GM23248 (cell line): ENCODE results near the gene GOLPH3L. TPM values are rescaled to one million over a fixed set of nuclear protein-coding genes. Genes with fewer than 3 reads are reported as not detected.
A peak's percentile ranks its signal among the peaks of the same experiment; 100 is the strongest.
"Not testable (repeated sequence)": the region's sequence is repeated elsewhere in the genome, so short reads cannot be mapped to it uniquely, and the experiment has no call there.

Experiments
- DNase-seq: peaks from one replicate; pipeline ENCODE4 v3.0.0-alpha.2; 2015
- H2AFZ ChIP-seq: fragments of 200-600 bp; sonication (generic); 2 replicates; pipeline ENCODE4 v1.6.1; 2016; ENCODE audit warnings: antibody characterized with exemption
- H3F3A ChIP-seq: fragments of 200-600 bp; sonication (generic); 2 replicates; pipeline ENCODE4 v1.6.1; 2016; ENCODE audit warnings: mild to moderate bottlenecking, antibody characterized with exemption, mixed run types; ENCODE audit not compliant: insufficient read depth
- H3K27ac ChIP-seq: fragments of 200-600 bp; sonication (generic); 2 replicates; pipeline ENCODE4 v1.5.1; 2016; ENCODE audit warnings: mild to moderate bottlenecking
- H3K27me3 ChIP-seq: fragments of 200-600 bp; sonication (generic); replicated peaks from 2 replicates; pipeline ENCODE4 v1.6.1; 2016; ENCODE audit warnings: mild to moderate bottlenecking; ENCODE audit not compliant: insufficient read depth
- H3K36me3 ChIP-seq: fragments of 200-600 bp; sonication (generic); 2 replicates; pipeline ENCODE4 v1.6.1; 2016; ENCODE audit warnings: low read depth, mild to moderate bottlenecking
- H3K4me1 ChIP-seq: fragments of 200-600 bp; sonication (generic); 2 replicates; pipeline ENCODE4 v1.6.1; 2016; ENCODE audit warnings: mild to moderate bottlenecking; ENCODE audit not compliant: insufficient read depth
- H3K4me2 ChIP-seq: fragments of 200-600 bp; sonication (generic); one replicate; pipeline ENCODE4 v1.6.1; 2016; ENCODE audit warnings: mild to moderate bottlenecking; ENCODE audit not compliant: unreplicated experiment
- H3K4me3 ChIP-seq: fragments of 200-600 bp; sonication (generic); 2 replicates; pipeline ENCODE4 v1.5.1; 2016; ENCODE audit warnings: mild to moderate bottlenecking
- H3K79me2 ChIP-seq: fragments of 200-600 bp; sonication (generic); 2 replicates; pipeline ENCODE4 v1.6.1; 2016; ENCODE audit warnings: mild to moderate bottlenecking; ENCODE audit not compliant: insufficient read depth
- H3K9ac ChIP-seq: fragments of 200-600 bp; sonication (generic); 2 replicates; pipeline ENCODE4 v1.6.1; 2016; ENCODE audit warnings: mild to moderate bottlenecking
- H3K9me2 ChIP-seq: fragments of 200-600 bp; sonication (generic); 2 replicates; pipeline ENCODE4 v1.6.1; 2016; ENCODE audit warnings: mixed run types, mild to moderate bottlenecking, moderate library complexity; ENCODE audit not compliant: insufficient read depth
- H3K9me3 ChIP-seq: fragments of 200-600 bp; sonication (generic); one replicate; pipeline ENCODE4 v1.6.1; 2017; ENCODE audit warnings: low read depth
- H4K20me1 ChIP-seq: fragments of 200-600 bp; sonication (generic); 2 replicates; pipeline ENCODE4 v1.6.0; 2016; ENCODE audit not compliant: insufficient read depth
- EZH2 ChIP-seq: fragments of 200-600 bp; sonication (generic); IDR thresholded peaks from 2 replicates; pipeline ENCODE4 v1.6.1; 2018; ENCODE audit warnings: antibody characterized with exemption, mild to moderate bottlenecking; ENCODE audit not compliant: insufficient read depth, poor library complexity, severe bottlenecking
- EZH2phosphoT487 ChIP-seq: fragments of 200-600 bp; sonication (generic); IDR thresholded peaks from 2 replicates; pipeline ENCODE4 v1.6.1; 2018; ENCODE audit warnings: antibody characterized with exemption, moderate library complexity, mild to moderate bottlenecking, low read depth; ENCODE audit not compliant: insufficient read depth
- WGBS, 2 experiments: methylation state at CpG; one replicate each; pipeline ENCODE4 v1.1.6; 2015 to 2017; ENCODE audit warnings: low lambda C conversion rate in 2 of 2, low coverage in 1 of 2; ENCODE audit errors: missing lambda C conversion rate in 2 of 2; 5-methylcytosine and 5-hydroxymethylcytosine counted together
- in situ Hi-C: fragments of 300-500 bp; cut with MboI; formaldehyde crosslinking; loops from 2 replicates; pipeline ENCODE4 v1.15.0; 2020
- polyA plus RNA-seq: library from polyadenylated mRNA; unstranded; fragments of >200 nt; fragmentation: Nextera tagmentation; extraction: Ambion mirVana; gene quantifications from 2 replicates; pipeline ENCODE4 v1.2.1, GENCODE V29; 2016
- total RNA-seq: library from RNA; depleted of rRNA; stranded (reverse); fragments of >200 nt; shearing (Covaris generic); gene quantifications from 2 replicates; pipeline ENCODE4 v1.2.3, GENCODE V29; 2014

GOLPH3L gene
- total and polyA plus RNA-seq, 2 experiments from 2014 or later: 8.8 to 23.9 TPM

DNA sequence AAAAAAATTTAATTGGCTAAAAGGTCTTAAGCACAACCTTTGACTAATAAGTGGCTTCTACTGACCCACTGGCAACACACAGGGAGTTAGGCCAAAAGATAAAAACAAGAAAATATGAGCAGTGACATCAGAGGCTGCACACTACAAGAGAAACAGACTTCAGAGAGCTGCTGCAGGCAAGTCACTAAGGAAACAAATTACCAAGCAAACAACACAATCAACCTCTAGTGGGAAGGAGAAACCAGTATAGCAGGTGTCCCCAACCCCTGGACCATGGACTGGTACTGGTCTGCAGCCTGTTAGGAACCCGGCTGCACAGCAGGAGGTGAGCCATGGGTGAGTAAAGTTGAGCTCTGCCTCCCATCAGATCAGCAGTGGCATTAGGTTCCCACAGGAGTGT lies 46.8 kb downstream of the GOLPH3L start:
- Histone ChIP-seq H3F3A (no peaks in the 10 kb centered on the region; the same call in 1 of the 2 replicates), H2AFZ (no peak overlapping the region), H3K9me3 (no peaks in the 10 kb centered on the region), H3K4me3 (no peak overlapping the region), H3K27ac (no peak overlapping the region), H3K36me3 (peaks cover 23% of the 10 kb centered on the region; the same call in 1 of the 2 replicates), H3K4me1 (no peaks in the 10 kb centered on the region), H4K20me1 (no peaks in the 10 kb centered on the region), H3K27me3 (no peaks in the 10 kb centered on the region), H3K4me2 (no peak overlapping the region), H3K9me2 (no peaks in the 10 kb centered on the region), H3K79me2 (no peaks in the 10 kb centered on the region), H3K9ac (no peak overlapping the region)
- WGBS, 2 experiments: 90 to 100% methylated on average over 1 of the region's 1 CpG
- in situ Hi-C loops: no loop called here
- TF ChIP-seq EZH2 (no peak), EZH2phosphoT487 (no peak)
- DNase-seq: no peak

- 88 to 95% methylated on average over 5 of the region's 5 CpGs for WGBS, 2 experiments
- Histone ChIP-seq H3K27me3 (no peaks in the 10 kb centered on the region), H3K9me2 (no peaks in the 10 kb centered on the region), H3K27ac (no peak overlapping the region), H4K20me1 (no peaks in the 10 kb centered on the region), H3F3A (no peaks in the 10 kb centered on the region; the same call in 1 of the 2 replicates), H3K36me3 (peaks cover 23% of the 10 kb centered on the region; the same call in 1 of the 2 replicates), H3K79me2 (no peaks in the 10 kb centered on the region), H3K4me3 (no peak overlapping the region), H3K9me3 (no peaks in the 10 kb centered on the region), H3K9ac (no peak overlapping the region), H3K4me2 (no peak overlapping the region), H3K4me1 (no peaks in the 10 kb centered on the region), H2AFZ (no peak overlapping the region)
- DNase-seq: no peak
- in situ Hi-C loops: no loop called here
- TF ChIP-seq EZH2phosphoT487: no peak
- TF ChIP-seq EZH2: no peak
Observed at GRCh38 chr1:150649441-150650075, 47.4 kb downstream of the GOLPH3L start.

- in situ Hi-C loops: no loop called here
- H4K20me1 ChIP-seq: no peaks in the 10 kb centered on the region
- no peaks in the 10 kb centered on the region for H3K4me1 ChIP-seq
- TF ChIP-seq EZH2 (no peak), EZH2phosphoT487 (no peak)
- H3K36me3 ChIP-seq: 0 out of 2 replicates have a peak, but pooled peaks cover 9% of the 10 kb centered on the region
- H3K27me3 ChIP-seq: no peaks in the 10 kb centered on the region
- H3K4me3 ChIP-seq: no peak overlapping the region
- no peaks in the 10 kb centered on the region for H3K9me3 ChIP-seq
- H3F3A ChIP-seq: peaks cover 15% of the 10 kb centered on the region; the same call in 1 of the 2 replicates
- no peak overlapping the region for H3K4me2 ChIP-seq
- no peak for DNase-seq
- no peaks in the 10 kb centered on the region for H3K9me2 ChIP-seq
- no peaks in the 10 kb centered on the region for H3K79me2 ChIP-seq
- 42 to 72% methylated on average over 4 of the region's 4 CpGs for WGBS, 2 experiments
- 0 out of 2 replicates have a peak overlapping the region, but pooled peaks have one; percentile 6 for H2AFZ ChIP-seq
- H3K27ac ChIP-seq: no peak overlapping the region
- no peak overlapping the region for H3K9ac ChIP-seq
Observed at GRCh38 chr1:150642296-150642695, 54.7 kb downstream of the GOLPH3L start.

- H3K4me1 ChIP-seq, H3K4me2 ChIP-seq, H3K79me2 ChIP-seq, H3K4me3 ChIP-seq, H3K9me2 ChIP-seq, H3K27me3 ChIP-seq, H3K27ac ChIP-seq, in situ Hi-C loops, H4K20me1 ChIP-seq, H2AFZ ChIP-seq, H3K36me3 ChIP-seq, H3K9me3 ChIP-seq, H3K9ac ChIP-seq, DNase-seq: not testable (repeated sequence)
- peaks cover 15% of the 10 kb centered on the region; the same call in 1 of the 2 replicates for H3F3A ChIP-seq
- WGBS, 2 experiments: 96 to 98% methylated on average over 9 of the region's 9 CpGs
Observed at GRCh38 chr1:150641126-150641815, 55.7 kb downstream of the GOLPH3L start.

GRCh38 chr1:150638430-150638829 lies 58.5 kb downstream of the GOLPH3L start:
- H3K4me2 ChIP-seq, H3K27ac ChIP-seq, H3K4me3 ChIP-seq, H3K9ac ChIP-seq, H4K20me1 ChIP-seq, H2AFZ ChIP-seq, H3K9me3 ChIP-seq, H3K79me2 ChIP-seq, DNase-seq, H3K4me1 ChIP-seq, H3K27me3 ChIP-seq, in situ Hi-C loops, H3K36me3 ChIP-seq, H3K9me2 ChIP-seq: not testable (repeated sequence)
- WGBS, 2 experiments: 76 to 87% methylated on average over 6 of the region's 6 CpGs
- H3F3A ChIP-seq: peaks cover 15% of the 10 kb centered on the region; the same call in 1 of the 2 replicates

DNA sequence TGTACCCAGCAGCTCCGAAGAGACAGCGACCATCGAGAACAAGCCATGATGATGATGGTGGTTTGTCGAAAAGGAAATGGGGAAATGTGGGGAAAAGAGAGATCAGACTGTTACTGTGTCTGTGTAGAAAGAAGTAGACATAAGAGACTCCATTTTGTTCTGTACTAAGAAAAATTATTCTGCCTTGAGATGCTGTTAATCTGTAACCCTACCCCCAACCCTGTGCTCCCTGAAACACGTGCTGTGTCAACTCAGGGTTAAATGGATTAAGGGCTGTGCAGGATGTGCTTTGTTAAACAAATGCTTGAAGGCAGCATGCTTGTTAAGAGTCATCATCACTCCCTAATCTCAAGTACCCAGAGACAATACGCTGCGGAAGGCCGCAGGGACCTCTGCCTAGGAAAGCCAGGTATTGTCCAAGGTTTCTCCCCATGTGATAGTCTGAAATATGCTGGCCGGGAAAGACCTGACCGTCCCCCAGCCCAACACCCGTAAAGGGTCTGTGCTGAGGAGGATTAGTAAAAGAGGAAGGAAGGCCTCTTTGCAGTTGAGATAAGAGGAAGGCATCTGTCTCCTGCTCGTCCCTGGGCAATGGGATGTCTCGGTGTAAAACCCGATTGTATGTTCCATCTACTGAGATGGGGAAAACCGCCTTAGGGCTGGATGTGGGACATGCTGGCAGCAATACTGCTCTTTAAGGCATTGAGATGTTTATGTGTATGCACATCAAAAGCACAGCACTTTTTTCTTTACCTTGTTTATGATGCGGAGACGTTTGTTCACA lies 61.9 kb downstream of the GOLPH3L start:
- H3F3A ChIP-seq, H3K27ac ChIP-seq, H3K4me2 ChIP-seq, H3K27me3 ChIP-seq, H3K9me2 ChIP-seq, in situ Hi-C loops, H3K9me3 ChIP-seq, H3K36me3 ChIP-seq, H3K4me3 ChIP-seq, H3K4me1 ChIP-seq, H3K79me2 ChIP-seq, H2AFZ ChIP-seq, H4K20me1 ChIP-seq, DNase-seq, H3K9ac ChIP-seq: not testable (repeated sequence)
- WGBS, 2 experiments: 76 to 78% methylated on average over 14 of the region's 17 CpGs
